ENCODE measurements around the gene CELA2A.
A peak's percentile ranks its signal among the peaks of the same experiment; 100 is the strongest.

Gene CELA2A

DNA sequence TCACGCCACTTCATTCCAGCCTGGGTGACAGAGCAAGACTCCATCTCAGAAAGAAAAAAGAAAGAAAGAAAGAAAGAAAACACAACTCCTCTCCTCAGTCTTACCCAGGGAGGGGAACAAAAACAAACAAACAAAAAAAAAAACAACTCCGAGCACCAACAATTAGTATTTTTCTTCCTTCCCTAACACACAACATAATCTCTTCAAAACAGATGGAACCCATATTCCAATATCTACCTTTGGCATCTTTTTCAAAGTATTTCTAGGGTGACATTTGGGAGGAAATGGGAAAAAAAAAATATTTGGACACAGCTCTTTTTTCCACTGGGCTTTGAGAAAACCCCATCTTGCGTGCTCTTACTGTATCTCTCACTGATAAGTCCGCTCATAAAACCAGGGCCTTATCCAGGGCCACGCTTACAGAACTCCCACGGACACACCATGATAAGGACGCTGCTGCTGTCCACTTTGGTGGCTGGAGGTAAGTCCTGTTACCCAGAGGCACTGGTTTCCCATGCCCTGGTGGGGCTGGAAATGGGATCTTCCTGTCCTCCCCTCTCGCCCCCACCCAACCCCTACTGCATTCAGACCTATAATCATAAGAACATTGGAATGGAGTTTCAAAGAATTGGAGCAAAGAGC is at the start of gene CELA2A:
Gene CELA2A, plus strand, starts transcription at position 420 of the 642 bp plus-strand sequence. Its CDS starts 22 bp downstream, at position 442.
- no peak for DNase-seq (ENCODE audit: low spot score)

DNA sequence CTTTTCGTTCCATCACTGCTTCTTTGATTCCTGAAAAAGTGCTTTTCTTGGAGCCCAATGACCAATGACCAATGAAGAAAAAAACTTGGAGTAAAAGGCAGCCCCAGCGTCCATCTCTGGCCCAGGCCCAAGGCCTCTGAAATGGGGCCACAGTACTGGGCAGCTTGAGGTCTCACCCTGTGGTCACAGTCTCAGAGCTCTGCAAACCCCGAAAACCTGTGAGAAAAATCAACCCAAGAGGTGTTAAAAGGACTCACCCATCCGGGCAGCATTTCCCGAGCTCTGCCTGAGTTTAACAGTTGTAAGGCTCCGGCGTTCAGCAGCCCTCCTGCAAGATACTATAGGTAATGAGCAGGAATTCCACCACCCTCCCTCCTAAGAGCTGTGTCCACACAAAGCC is 49.0 kb upstream of the CELA2A start:
- no peak for DNase-seq (ENCODE audit: low spot score)

DNA sequence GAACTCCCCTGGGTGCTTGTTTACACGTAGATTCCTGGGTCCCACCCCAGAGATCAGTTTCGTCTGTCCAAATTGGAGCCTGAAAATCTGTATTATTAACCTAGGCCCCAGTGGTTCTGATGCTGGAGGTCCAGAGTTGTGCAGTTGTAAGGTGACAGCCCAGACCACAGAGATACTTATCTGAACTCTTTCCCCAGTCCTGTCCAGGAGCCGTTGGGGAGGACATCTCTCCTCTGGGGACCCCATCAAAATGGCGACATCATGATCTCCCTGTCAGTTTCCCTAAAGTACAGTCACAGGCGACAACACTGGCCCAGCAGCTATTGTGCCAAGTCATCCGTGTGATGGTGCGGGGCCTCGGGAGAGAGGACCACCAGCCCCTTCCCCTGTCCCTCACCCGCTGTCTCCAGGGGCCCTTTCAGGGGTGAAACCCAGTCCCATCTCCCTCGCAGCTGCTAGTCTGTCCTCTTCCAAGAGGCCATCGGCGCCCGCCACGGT is 47.6 kb upstream of the CELA2A start:
- DNase-seq (ENCODE audit: low spot score): no peak

DNA sequence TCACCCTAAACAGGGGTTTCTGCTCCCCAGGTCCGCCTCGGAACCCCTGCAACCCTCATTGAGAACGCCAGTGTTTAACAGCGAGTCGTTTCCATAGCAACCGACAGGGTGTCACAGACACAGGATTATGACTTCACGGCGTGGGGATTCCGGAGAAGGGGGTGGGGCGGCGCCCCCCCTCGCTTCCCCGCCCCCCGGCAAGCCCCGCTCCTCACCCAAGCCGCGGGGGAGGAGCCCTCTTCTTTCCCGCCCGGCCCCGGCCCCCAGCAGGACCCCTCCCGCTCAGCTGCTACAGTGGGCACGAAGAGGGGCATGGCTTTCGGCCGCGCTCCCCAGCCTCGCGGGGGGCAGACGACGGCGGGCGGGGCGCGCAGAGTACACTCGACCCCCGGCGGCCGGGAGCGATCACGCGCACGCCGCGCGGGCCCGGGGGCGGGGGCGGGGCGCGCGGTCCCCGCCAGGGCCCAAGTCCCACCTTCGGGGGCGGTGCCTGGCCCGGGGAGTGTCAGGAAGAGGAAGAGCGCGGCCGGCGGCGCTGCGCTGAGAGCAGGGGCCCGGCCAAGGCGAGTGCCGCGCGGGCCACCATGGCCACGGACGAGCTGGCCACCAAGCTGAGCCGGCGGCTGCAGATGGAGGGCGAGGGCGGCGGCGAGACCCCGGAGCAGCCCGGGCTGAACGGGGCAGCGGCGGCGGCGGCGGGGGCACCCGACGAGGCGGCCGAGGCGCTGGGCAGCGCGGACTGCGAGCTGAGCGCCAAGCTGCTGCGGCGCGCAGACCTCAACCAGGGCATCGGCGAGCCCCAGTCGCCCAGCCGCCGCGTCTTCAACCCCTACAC is 46.9 kb upstream of the CELA2A start, which contains the start of gene EFHD2:
Gene EFHD2, plus strand, starts transcription at position 501 of the 835 bp plus-strand sequence. Its CDS starts 84 bp downstream, at position 585.
- peak; percentile 97 for DNase-seq (ENCODE audit: low spot score)

DNA sequence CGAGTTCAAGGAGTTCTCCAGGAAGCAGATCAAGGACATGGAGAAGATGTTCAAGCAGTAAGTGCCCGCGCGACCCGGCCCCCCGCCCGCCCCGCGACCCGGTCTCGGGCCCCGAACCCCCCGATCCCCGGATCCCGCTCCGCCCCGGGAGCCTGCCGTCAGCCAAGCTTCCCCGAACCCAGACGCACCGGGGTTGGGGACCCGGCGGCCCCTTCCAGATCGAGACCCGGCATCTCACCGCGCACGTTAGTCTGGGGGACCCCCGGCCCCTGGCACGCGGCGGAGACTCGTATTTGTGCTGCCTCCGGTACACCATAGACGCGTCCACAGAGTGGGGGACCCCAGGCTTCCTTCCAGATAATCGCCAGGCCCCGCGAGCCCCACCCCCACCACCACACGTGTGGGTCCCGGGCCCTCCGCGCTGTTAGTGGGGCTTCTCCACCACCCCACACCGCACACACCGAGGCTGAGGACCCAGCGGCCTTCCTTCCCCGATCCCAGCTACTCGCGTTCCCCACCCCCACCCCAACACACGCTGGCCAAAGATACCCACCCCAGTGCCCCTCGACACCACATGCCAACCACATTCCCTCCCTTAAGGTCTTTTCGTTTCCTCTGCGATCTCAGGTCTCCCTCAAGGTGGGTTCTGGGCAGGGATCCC is 46.2 kb upstream of the CELA2A start:
- no peak for DNase-seq (ENCODE audit: low spot score)

DNA sequence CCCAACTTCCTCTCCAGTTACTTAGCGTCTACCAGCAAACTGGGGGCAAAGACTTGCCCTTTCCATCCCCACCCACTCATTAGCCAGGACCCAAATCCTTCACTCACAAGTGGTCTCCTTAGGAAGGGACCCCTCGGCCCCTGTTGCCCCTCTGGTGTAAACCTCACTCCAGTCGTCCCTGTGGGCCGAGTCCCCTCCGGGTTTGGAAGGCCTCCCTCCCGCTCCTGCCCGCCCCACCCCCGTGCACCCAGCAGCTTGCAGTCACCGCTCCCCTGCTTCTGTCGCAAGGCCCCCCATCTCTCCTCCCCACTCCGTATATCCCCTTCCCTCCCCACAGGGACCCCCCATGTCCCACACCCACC is 45.7 kb upstream of the CELA2A start:
- no peak for DNase-seq (ENCODE audit: low spot score)

DNA sequence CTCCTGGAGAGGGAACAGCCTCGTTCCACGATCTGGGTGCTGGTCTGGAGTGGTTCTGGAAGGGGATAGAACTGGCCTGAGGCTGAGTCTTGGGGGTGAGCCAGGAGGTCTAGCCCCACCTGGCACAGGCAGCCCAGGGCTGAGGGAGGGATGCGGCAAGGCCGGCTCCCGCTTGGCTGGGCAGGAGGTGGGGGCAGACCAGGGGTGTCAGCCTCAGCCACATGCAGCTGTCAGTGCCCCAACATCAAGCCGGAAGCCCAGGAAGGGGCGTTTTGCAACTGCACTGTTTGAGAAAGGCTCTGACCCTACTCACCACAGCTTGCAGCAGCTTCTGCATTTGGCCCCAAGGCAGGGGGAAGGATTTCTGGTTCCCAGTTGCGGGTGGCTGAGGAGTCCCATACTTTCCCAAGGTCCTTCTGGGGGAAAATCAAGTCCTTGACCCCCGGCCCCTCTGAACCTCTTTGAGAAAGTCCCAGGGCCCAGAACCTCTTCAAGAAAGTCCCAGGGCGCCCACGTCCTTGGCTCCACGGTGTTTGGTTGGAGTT is 44.9 kb upstream of the CELA2A start:
- DNase-seq (ENCODE audit: low spot score): peak; percentile 51

DNA sequence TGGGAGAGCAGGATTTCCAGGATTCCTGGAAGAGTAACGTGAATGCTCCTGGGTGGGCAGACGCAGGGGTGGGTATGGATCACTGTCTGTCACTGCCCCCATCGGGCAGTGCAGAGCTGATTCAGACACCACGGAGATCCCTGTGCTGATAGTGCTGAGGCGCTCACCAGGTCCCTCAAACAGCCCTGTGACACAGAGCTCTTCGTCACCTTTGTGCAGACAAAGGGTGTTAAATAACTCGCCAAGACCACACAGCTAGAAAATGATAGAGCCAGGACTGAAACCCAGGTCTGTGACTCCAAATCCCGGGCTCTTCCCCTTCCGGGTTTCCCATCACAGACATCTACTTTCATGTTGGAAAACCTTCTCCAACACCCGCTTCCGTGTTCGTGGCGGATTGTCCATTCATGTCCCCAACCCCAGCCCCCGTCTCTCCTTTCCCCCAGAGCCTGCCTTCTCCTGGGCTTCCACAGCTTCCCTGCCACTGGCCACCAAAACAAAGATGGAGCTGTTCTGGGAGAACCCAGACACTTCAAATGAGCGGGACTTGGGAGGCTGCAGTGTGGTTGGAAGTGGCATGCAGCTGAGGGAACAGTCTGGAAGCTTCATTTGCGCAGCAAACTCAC is 44.2 kb upstream of the CELA2A start:
- peak; percentile 75 for DNase-seq (ENCODE audit: low spot score)

DNA sequence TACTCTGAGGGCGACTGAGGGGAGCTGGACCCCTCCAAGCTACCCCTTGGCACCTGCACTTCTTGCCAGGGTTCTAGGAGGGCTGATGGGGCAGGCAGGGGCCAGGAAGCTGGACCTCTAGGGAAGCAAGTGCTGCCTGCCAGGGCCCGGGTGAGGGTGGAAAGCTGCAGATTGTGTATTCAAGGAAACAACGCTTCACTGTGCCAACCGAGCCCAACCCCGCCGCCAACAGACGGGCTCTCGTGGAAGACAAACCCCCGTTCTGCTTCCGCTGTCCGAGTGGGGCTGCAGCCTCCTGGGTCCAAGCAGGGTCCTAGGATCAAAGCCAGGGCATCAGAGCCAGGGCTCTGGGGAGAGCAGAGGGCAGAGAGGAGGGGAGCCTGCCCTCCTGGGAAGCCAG is 43.7 kb upstream of the CELA2A start:
- no peak for DNase-seq (ENCODE audit: low spot score)

DNA sequence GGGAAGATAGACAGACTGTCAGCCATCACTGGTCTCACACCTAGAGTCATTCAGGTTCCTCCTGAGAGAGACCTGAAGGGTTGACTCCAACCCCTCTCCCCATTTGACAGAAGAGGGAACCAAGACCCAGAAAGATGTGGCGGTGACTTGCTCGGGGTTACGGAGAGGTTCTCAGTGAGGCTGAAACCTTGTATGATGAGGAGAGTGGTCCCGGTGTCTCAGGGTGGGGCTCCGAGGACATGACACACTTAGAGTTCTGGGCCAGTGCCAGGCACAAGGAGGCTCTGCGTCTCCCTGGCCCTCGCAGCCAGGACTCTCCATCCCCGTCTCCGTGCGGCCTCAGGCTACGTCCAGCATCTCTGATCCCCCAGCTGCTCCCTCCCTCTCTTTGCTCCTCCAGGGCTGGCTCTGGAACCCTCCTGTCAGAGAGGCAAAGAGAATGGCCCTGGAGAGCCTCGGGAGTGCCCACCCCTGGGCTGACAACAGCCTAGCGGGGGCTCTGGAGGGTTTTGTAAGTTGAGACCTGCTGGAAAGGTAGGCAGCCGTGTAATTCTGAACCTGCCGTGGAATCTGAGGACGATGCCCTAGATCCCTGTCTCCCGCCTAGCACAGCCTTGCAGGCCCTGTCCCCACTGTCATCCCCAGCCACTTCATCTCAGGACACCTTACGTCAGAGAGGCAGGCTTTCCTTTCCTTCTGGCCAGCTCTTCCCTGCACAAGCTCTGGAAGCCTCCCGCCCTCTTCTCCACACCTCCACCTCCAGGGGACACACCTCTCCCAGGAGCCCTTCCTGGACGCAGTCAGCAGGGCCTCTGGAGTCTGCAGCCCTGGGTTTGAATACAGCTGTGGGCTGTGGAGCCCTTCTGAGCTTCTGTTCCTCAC is 42.7 kb upstream of the CELA2A start:
- no peak for DNase-seq (ENCODE audit: low spot score)

DNA sequence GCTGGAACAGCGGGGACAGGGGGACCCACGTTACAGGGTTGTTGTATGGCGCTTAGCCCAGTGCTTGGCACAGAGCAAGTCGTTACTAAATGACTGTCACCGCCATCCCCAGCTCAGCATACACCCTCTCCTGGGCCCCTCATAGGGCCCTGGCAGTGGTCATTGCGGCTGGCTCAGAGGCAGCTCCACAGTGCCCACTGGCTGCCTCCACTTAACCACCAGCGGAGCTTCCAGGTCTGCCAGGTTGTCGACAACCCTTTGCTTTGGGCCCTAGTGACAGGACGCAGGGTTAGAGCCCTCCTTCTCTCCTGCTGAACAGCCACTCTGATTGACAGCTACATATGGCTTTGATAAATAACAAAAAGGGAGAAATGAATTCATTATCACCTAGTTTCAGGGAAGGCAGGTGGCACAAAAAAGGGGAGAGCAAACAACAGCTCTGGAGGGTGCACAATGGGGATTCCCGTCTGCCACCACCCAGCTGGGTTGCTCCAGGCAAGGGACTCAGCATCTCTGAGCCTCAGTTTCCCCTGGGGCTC is 42.0 kb upstream of the CELA2A start:
- no peak for DNase-seq (ENCODE audit: low spot score)

DNA sequence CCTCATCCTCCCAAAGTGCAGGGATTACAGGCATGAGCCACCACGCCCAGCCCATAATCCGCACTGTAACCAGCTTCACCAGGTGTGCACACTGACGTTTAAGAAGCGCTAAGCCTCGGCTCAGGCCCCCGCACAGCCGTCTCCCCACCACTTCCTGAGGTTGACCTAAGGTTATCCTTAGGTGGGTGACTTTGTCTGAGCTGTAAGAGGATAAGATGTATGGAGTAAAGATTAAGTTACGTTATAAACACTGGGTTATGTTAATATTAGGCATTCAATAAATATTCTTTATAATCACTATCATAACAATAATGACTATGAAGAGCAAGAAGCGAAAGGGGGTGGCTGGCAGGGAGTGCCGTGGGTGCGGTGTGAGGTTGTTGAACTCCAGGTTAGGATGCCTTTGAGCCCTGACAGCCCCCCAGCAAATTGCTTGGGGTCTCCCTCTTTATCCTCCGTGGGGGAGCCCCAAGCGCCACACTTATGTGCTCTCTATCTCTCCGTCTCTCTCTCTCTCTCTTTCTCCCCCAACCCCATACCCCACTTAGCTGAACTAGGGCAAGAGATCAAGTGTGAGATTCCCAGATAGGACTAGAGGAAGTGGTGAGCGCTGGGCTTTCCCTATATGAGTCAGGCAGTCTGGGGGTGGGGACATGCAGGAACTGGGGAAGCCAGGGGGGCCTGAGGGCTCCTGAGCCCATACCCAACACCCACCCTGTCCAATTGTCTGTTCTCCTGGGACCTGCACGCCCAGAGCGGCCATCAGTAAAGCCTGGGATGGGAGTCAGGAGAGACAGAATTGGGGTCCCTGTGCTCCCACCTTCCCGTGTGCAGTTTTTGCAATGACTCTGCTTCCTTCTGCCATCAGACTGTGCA is 39.2 kb upstream of the CELA2A start:
- peak; percentile 80 for DNase-seq (ENCODE audit: low spot score)

DNA sequence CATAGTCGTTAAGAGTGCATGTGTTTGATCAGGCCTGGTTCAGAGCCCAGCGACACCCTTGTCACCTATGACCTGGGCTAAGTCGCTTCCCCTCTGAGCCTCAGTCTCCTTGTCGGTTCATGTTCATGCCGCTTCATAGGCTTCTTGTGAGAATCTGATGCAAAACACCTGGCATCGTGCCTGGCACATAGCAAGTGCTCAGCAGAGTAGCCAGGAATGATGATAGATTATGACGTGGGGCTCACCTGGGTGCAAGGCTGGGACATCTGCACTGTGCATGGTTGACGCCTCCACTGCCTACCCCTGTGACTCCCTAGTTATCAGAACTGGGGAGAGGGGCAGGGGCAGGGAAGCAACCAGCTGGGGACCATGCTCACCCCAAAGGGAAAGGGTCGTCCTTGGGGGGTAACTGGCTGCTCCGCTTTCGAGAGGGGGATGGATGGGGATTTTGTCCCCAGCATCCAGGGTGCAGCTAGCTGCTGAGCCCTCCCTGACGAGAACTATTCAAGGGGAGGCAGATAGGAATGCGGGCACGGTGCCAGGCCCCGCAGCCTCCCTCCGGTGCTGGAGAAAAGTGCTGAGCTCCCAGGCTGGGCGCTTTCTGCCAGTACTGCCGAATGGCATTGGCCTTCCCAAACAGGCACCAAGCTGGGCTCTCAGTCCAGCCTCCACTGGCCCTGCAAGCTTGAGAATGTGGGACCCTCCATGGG is 37.6 kb upstream of the CELA2A start:
- no peak for DNase-seq (ENCODE audit: low spot score)

DNA sequence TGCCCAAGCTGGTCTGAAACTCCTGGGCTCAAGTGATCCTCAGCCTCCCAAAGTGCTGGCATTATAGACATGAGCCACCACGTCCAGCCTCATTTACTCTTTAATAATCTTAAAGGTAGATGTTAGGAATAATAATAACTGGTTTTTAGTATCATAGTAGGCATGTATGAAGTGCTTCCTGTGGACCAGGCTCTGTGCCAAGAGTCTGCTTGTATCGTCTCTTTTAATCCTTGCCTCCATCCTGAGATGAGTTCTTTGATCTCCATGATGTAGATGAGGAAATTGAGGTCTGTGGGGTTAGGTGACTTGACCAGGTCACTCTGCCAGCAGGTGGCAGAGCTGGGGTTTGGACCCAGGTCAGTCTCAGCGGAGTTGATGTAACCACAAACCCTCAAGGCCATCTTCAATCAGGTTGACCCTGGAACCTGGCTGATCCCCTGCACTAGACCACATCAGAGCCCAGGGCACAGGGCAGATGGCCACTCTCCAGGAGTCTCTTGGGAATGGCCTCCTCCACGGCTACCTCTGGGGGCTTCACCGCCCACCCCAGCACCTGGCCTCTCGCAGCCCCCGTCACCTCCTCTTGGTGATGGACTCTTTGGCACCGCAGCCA is 35.6 kb upstream of the CELA2A start:
- DNase-seq (ENCODE audit: low spot score): no peak

DNA sequence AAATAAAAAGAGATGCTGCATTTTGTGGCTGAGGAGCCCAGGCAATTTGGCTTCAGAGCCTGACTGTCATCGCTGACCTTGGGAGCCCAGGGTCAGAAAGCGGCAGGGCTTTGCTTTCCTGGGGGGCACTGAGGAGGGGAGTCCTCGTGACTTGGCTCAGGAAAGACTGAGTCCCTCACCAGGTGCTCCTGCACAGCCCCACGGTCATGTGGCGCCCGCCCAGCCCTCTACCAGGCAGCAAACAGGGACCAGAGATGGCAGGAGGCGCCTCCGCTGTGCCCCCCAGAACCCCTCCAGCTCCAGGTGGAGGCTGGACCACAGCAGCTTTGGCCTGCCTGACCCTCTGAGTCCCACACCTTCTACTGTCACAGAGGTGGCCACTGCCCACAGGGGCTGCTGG is 33.7 kb upstream of the CELA2A start:
- no peak for DNase-seq (ENCODE audit: low spot score)

DNA sequence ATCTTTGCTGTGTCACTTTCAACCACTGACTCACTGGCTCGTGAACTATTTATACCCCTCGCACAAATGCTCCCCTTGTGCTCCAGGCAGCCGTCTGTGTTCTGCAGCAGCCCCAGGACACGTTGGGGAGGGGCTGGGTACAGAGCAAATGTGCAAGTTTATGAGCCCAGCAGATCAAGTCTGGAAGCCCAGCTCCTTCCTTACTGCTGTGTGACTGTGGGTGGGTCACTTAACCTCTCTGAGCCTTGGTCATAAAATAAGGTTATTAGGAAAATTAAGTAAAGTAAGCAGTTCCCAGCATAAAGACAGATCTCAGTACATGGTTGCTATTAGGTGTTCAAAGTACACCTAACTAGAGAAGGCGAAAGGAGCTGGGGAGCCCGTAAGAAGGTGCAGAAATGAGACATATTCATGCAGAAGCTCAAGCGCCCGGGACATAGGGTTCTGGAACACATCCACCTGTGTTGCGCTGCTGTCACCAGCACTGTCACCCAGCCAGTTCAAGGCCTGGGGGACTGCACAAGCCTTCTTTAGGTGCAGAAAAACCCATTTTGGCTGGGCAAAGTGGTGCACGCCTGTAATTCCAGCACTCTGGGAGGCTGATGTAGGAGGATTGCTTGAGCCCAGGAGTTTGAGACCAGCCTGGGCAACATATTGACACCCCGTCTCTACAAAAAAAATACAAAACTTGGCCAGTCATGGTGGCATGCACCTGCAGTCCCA is 33.0 kb upstream of the CELA2A start:
- no peak for DNase-seq (ENCODE audit: low spot score)

DNA sequence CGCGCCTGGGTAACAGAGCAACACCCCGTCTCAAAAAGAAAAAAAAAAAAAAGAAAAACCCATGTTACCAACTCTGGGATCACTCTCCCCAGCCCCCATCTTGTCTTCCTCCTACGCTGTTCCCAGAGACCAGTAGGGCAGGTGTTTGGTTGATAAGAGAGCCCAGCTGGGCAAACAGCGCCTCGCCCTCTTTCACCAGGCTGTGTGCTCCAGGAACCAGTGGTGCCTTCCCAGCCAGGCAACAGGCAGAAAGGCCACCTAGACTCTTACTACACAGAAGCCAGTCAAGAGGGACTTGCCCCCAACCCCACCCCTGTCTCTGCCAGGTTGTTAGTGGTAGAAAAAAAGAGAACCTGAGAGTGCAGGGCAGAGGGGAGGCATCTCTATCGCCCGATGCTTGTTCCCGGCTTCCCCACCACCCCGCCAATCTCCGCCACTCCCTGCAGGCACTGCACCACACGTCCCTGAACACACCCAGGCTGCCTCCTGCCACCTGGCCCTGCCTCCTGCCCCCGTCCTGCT is 32.3 kb upstream of the CELA2A start:
- DNase-seq (ENCODE audit: low spot score): no peak

DNA sequence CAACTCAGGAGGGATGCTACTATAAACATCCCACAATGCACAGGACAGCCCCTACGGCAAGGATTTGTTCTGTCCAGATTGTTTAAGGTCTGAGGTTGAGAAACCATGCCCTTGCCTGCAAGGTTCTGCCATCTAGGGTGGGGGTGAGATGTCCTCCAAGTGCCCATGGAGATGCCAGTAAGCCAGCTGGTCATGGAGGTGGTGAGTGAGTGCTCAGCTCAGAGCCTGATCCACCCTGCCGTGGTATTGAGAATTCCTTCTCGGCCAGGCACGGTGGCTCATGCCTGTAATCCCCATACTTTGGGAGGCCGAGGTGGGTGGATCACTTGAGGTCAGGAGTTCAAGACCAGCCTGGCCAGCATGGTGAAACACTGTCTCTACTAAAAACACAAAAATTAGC is 31.6 kb upstream of the CELA2A start:
- no peak for DNase-seq (ENCODE audit: low spot score)

All from CD4-positive, alpha-beta T cell treated with Interleukin-15 for 4 hours (primary cell).